Fibroblast of pulmonary artery (primary cell): Measurements from ENCODE around the gene FZD10.

Experiments
- DNase-seq: peaks from one replicate; pipeline ENCODE4 v3.0.0-alpha.2; 2010; ENCODE audit warnings: low read depth
- H3K4me3 ChIP-seq: replicated peaks from 2 replicates; pipeline ENCODE4 v1.5.1; 2011; ENCODE audit warnings: low read depth, mild to moderate bottlenecking, control low read depth, low read length, moderate library complexity
- TF ChIP-seq, protein P1 (sequence below): IDR thresholded peaks from 2 replicates; pipeline ENCODE4 v1.5.1; 2011; ENCODE audit warnings: mild to moderate bottlenecking, control low read depth, low read length, inconsistent platforms; ENCODE audit errors: missing control alignments

Gene FZD10

DNA sequence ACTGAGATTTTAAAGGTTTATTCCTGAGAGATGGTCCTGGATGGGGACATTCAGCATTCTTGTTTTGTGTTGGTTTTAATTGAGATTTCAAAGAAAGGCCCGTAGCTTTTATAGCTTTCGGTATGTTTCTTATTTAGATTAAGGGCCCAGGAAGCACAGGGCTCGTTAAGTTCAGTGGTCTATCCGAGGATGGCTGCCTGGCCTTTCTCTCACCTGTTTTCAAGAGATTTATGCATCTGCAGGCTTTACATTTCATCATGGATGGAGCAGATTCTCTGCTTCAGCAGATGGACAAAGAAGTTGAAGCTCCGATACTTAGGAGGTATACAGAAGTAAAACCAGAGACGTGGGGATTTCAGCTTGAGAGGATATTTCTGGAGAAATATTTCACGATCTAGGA, 16.0 kb downstream of the FZD10 start:
- no peak overlapping the region for H3K4me3 ChIP-seq
- TF ChIP-seq, protein P1, sequence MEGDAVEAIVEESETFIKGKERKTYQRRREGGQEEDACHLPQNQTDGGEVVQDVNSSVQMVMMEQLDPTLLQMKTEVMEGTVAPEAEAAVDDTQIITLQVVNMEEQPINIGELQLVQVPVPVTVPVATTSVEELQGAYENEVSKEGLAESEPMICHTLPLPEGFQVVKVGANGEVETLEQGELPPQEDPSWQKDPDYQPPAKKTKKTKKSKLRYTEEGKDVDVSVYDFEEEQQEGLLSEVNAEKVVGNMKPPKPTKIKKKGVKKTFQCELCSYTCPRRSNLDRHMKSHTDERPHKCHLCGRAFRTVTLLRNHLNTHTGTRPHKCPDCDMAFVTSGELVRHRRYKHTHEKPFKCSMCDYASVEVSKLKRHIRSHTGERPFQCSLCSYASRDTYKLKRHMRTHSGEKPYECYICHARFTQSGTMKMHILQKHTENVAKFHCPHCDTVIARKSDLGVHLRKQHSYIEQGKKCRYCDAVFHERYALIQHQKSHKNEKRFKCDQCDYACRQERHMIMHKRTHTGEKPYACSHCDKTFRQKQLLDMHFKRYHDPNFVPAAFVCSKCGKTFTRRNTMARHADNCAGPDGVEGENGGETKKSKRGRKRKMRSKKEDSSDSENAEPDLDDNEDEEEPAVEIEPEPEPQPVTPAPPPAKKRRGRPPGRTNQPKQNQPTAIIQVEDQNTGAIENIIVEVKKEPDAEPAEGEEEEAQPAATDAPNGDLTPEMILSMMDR: no peak
- no peak for DNase-seq

- no peak overlapping the region for H3K4me3 ChIP-seq
- no peak for DNase-seq
- TF ChIP-seq, protein P1: no peak
Observed at GRCh38 chr12:130179191-130179590, 16.9 kb downstream of the FZD10 start.

- no peak for DNase-seq
- H3K4me3 ChIP-seq: no peak overlapping the region
- TF ChIP-seq, protein P1: no peak
Observed at GRCh38 chr12:130179621-130180020, 17.4 kb downstream of the FZD10 start.

- H3K4me3 ChIP-seq: no peak overlapping the region
- TF ChIP-seq, protein P1: no peak
- no peak for DNase-seq
Observed at GRCh38 chr12:130181211-130181610, 18.9 kb downstream of the FZD10 start.

- no peak overlapping the region for H3K4me3 ChIP-seq
- no peak for DNase-seq
- TF ChIP-seq, protein P1: no peak
Observed at GRCh38 chr12:130183585-130184370, 21.5 kb downstream of the FZD10 start.

DNA sequence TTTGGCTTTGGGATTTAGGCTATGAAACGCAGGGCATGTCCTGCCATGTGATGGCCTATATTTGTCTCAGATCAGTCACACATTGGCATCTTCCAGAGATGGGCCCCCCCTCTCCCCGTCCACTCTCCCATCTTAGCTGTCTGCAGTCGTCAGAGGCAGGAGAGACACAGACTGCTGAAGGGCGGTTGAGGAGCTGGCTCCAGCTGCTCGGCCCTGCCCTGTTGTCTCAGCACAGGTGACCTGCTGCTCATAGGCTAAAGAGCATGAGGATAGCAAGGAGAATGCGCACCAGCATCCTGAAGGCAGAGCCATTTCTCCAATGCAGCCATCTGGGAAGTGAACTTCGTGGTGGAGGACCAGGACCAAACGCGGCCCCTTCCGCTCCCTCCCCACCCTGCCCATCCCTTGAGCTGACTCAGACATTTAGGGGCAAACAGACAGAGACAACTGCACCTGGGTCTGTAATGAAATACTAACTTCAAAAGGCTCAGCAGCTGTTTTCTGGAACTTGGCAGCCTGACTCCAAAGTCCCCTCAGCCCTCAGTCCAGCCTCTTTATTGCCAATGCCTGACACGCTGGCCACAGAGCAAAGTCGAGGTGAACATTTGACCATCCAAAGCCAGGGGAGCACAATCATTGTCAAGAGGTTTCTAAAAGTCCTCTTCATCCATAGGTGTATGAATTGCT, 22.3 kb downstream of the FZD10 start:
- DNase-seq: no peak
- TF ChIP-seq, protein P1: no peak

More for the DNA sequence above, 22.3 kb downstream of the FZD10 start:
- no peak overlapping the region for H3K4me3 ChIP-seq
